Ishikawa (cell line): ENCODE measurements around the gene TRPV3.

Experiments
- CEBPB ChIP-seq: IDR thresholded peaks from 2 replicates; pipeline ENCODE4 v1.6.1; 2012
- CREB1 ChIP-seq: IDR thresholded peaks from 2 replicates; pipeline ENCODE4 v1.6.1; 2012; ENCODE audit warnings: low read depth
- EGR1 ChIP-seq: IDR thresholded peaks from 2 replicates; pipeline ENCODE4 v1.6.1; 2012
- EP300 ChIP-seq: IDR thresholded peaks from 2 replicates; pipeline ENCODE4 v1.6.1; 2012; ENCODE audit warnings: borderline replicate concordance
- FOXM1 ChIP-seq: IDR thresholded peaks from 2 replicates; pipeline ENCODE4 v1.6.1; 2012; ENCODE audit warnings: low read depth, borderline replicate concordance
- NFIC ChIP-seq: IDR thresholded peaks from 2 replicates; pipeline ENCODE4 v1.6.1; 2012
- RAD21 ChIP-seq: IDR thresholded peaks from 2 replicates; pipeline ENCODE4 v1.6.1; 2012; ENCODE audit warnings: low read depth
- TAF1 ChIP-seq: IDR thresholded peaks from 2 replicates; pipeline ENCODE4 v1.6.1; 2012; ENCODE audit warnings: low read depth, mild to moderate bottlenecking
- TCF12 ChIP-seq: IDR thresholded peaks from 2 replicates; pipeline ENCODE4 v1.6.1; 2012; ENCODE audit warnings: low read depth
- TEAD4 ChIP-seq: IDR thresholded peaks from 2 replicates; pipeline ENCODE4 v1.6.1; 2012
- YY1 ChIP-seq: IDR thresholded peaks from 2 replicates; pipeline ENCODE4 v1.6.1; 2012; ENCODE audit warnings: low read depth
- ZBTB7A ChIP-seq: IDR thresholded peaks from 2 replicates; pipeline ENCODE4 v1.6.1; 2012; ENCODE audit warnings: low read depth
- TF ChIP-seq, protein P1 (sequence below): IDR thresholded peaks from 2 replicates; pipeline ENCODE4 v1.6.1; 2012
- TF ChIP-seq, protein P2 (sequence below): IDR thresholded peaks from 2 replicates; pipeline ENCODE4 v1.6.1; 2012
- TF ChIP-seq, protein P3 (sequence below): IDR thresholded peaks from 2 replicates; pipeline ENCODE4 v1.6.1; 2012; ENCODE audit warnings: low read depth, mild to moderate bottlenecking

The TRPV3 gene

DNA sequence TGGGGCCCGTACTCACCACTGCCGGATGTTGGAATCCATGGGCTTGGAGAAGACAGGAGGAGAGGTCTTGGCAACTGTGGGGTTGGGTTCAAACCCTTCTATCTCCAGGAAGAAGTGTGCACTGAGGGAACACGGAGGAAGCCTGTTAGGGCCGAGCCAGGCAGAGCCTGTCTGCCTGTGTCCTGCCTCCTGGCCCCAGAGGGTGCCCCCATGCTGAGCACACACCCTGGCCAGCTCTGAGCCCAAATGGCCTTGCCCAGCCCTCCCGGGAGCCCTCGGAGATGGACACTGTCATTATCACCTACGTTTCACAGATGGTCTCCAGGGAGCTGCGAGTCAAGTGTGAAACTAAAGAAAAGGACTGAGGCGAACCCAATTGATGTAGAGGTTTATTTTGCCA is 12.5 kb downstream of the TRPV3 start:
- TF ChIP-seq, protein P1, sequence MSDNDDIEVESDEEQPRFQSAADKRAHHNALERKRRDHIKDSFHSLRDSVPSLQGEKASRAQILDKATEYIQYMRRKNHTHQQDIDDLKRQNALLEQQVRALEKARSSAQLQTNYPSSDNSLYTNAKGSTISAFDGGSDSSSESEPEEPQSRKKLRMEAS, result no peak
- no peak for TF ChIP-seq YY1
- no peak for TF ChIP-seq TEAD4
- no peak for TF ChIP-seq EGR1
- no peak for TF ChIP-seq NFIC
- no peak for TF ChIP-seq CEBPB
- TF ChIP-seq RAD21, result no peak
- no peak for TF ChIP-seq TAF1
- TF ChIP-seq FOXM1, result no peak
- no peak for TF ChIP-seq EP300
- TF ChIP-seq, protein P2, sequence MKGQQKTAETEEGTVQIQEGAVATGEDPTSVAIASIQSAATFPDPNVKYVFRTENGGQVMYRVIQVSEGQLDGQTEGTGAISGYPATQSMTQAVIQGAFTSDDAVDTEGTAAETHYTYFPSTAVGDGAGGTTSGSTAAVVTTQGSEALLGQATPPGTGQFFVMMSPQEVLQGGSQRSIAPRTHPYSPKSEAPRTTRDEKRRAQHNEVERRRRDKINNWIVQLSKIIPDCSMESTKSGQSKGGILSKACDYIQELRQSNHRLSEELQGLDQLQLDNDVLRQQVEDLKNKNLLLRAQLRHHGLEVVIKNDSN, result no peak

GRCh38 chr17:3544365-3544764 is 13.2 kb downstream of the TRPV3 start:
- TF ChIP-seq TAF1 (no peak), NFIC (no peak), EGR1 (no peak), CREB1 (no peak), FOXM1 (no peak), TCF12 (no peak), CEBPB (no peak), RAD21 (no peak), YY1 (no peak), EP300 (no peak), ZBTB7A (no peak), TEAD4 (no peak)
- TF ChIP-seq, protein P3, sequence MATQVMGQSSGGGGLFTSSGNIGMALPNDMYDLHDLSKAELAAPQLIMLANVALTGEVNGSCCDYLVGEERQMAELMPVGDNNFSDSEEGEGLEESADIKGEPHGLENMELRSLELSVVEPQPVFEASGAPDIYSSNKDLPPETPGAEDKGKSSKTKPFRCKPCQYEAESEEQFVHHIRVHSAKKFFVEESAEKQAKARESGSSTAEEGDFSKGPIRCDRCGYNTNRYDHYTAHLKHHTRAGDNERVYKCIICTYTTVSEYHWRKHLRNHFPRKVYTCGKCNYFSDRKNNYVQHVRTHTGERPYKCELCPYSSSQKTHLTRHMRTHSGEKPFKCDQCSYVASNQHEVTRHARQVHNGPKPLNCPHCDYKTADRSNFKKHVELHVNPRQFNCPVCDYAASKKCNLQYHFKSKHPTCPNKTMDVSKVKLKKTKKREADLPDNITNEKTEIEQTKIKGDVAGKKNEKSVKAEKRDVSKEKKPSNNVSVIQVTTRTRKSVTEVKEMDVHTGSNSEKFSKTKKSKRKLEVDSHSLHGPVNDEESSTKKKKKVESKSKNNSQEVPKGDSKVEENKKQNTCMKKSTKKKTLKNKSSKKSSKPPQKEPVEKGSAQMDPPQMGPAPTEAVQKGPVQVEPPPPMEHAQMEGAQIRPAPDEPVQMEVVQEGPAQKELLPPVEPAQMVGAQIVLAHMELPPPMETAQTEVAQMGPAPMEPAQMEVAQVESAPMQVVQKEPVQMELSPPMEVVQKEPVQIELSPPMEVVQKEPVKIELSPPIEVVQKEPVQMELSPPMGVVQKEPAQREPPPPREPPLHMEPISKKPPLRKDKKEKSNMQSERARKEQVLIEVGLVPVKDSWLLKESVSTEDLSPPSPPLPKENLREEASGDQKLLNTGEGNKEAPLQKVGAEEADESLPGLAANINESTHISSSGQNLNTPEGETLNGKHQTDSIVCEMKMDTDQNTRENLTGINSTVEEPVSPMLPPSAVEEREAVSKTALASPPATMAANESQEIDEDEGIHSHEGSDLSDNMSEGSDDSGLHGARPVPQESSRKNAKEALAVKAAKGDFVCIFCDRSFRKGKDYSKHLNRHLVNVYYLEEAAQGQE, result no peak
- TF ChIP-seq, protein P1, result no peak
- TF ChIP-seq, protein P2, result no peak

- no peak for TF ChIP-seq NFIC
Observed at GRCh38 chr17:3543453-3543852, 14.2 kb downstream of the TRPV3 start.

DNA sequence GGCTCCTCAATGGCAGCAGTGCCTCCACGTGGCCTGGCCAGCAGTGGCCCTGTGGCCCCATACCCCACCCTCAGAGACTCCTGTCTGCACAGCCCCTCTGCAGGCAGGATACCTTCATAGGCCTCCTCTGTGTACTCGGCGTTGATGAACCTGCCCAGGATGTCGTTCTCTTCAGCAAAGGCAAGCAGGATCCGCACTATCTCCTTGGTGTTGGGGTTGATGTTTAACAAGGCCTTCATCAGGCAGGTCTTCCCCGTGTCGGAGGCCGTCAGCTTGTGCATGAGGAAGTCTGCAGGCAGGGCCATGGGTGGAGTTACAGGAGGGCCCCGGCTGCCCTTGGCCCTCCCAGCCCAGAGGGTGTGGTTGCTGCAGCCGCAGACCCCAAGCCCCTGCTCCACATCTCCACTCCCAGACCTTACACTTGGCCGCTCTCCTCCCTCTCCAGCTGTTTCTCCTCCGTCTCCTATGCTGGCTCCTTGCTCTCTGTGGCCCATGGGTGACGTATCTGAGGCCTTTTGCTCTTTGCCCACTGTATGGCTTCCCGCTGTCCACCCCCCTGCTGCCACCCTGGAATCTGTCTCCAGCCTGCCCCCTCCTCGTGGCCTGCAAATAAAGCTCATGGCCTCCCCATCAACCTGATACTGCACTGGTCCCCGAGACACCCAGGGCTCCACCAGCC is 15.1 kb downstream of the TRPV3 start:
- no peak for TF ChIP-seq EP300
- TF ChIP-seq, protein P1, result no peak
- no peak for TF ChIP-seq FOXM1
- no peak for TF ChIP-seq TEAD4
- no peak for TF ChIP-seq YY1
- TF ChIP-seq ZBTB7A, result no peak
- no peak for TF ChIP-seq CREB1
- TF ChIP-seq, protein P3, result no peak
- no peak for TF ChIP-seq RAD21
- TF ChIP-seq TAF1, result no peak
- no peak for TF ChIP-seq TCF12
- TF ChIP-seq EGR1, result no peak
- TF ChIP-seq, protein P2, result no peak
- TF ChIP-seq CEBPB, result no peak
- TF ChIP-seq NFIC, result no peak

DNA sequence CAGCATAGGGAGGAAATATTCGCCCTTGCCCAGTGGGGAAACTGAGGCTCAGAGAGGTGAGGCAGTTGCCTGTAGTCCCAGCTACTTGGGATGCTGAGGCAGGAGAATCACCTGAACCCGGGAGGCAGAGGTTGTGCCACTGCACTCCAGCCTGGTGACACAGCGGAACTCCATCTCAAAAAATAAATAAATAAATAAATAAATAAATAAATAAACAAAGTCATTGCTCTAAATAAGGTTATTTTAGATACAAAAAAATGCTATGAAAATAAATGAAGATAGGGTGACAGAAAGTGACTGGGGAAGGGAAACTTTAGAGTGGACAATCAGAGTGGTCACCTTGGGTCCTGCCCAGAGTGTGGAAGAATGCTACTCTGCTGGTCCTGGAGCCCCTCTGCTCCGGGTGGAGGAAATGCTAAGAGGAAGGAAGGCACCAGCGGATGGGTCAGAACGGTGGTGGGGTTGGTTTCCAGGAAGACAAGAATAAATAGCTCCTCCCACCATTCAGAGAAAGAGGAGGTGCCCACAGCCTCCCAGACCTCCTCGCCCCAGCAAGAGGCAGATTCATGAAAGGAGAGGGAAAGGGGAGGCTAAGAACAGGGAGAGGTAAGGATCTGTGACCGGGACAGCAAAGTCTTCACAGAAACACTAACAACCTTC is 17.6 kb downstream of the TRPV3 start:
- TF ChIP-seq FOXM1 (no peak), EGR1 (no peak), CREB1 (no peak), RAD21 (no peak)

GRCh38 chr17:3536716-3537115 is 20.9 kb downstream of the TRPV3 start:
- TF ChIP-seq ZBTB7A, result no peak
- TF ChIP-seq YY1, result no peak
- no peak for TF ChIP-seq EGR1
- no peak for TF ChIP-seq EP300
- TF ChIP-seq, protein P3, result no peak
- TF ChIP-seq FOXM1, result no peak
- TF ChIP-seq NFIC, result no peak
